Measurements from ENCODE around the gene SLC38A8.

The SLC38A8 gene

GRCh38 chr16:84029297-84030047 is 13.1 kb downstream of the SLC38A8 start:
- no peak for DNase-seq

GRCh38 chr16:84027625-84028024 is 15.0 kb downstream of the SLC38A8 start:
- DNase-seq: no peak

- DNase-seq: no peak
Measured at GRCh38 chr16:84026606-84027005, 16.0 kb downstream of the SLC38A8 start.

- peak; percentile 30 for DNase-seq
Measured at GRCh38 chr16:84024854-84025253, 17.7 kb downstream of the SLC38A8 start.

GRCh38 chr16:84022644-84023043 is 20.0 kb downstream of the SLC38A8 start:
- no peak for DNase-seq

GRCh38 chr16:84021488-84021887 is 21.1 kb downstream of the SLC38A8 start:
- no peak for DNase-seq

- no peak for DNase-seq
Measured at GRCh38 chr16:84020353-84020752, 22.2 kb downstream of the SLC38A8 start.

- DNase-seq: no peak
Measured at GRCh38 chr16:84018710-84019109, 23.9 kb downstream of the SLC38A8 start.

GRCh38 chr16:84016477-84016876 is 26.1 kb downstream of the SLC38A8 start:
- no peak for DNase-seq

- DNase-seq: no peak
Measured at GRCh38 chr16:84015399-84015798, 27.2 kb downstream of the SLC38A8 start.

GRCh38 chr16:84014570-84015327 is 27.8 kb downstream of the SLC38A8 start:
- DNase-seq: no peak

GRCh38 chr16:84013787-84014569 is 28.6 kb downstream of the SLC38A8 start:
- DNase-seq: peak; percentile 37

- no peak for DNase-seq
Measured at GRCh38 chr16:84009282-84009681, 33.3 kb downstream of the SLC38A8 start.

GRCh38 chr16:84007965-84008364 is 34.6 kb downstream of the SLC38A8 start:
- no peak for DNase-seq

- DNase-seq: no peak
Measured at GRCh38 chr16:84007520-84007919, 35.1 kb downstream of the SLC38A8 start.

- DNase-seq: no peak
Measured at GRCh38 chr16:84005391-84005790, 37.2 kb downstream of the SLC38A8 start.

- no peak for DNase-seq
Measured at GRCh38 chr16:84004442-84004841, 38.2 kb downstream of the SLC38A8 start.

GRCh38 chr16:84003038-84003437 is 39.6 kb downstream of the SLC38A8 start:
- DNase-seq: no peak

GRCh38 chr16:84001726-84002125 is 40.9 kb downstream of the SLC38A8 start:
- no peak for DNase-seq

GRCh38 chr16:84000989-84001642 is 41.5 kb downstream of the SLC38A8 start:
- DNase-seq: no peak

- no peak for DNase-seq
Measured at GRCh38 chr16:83998091-83998490, 44.5 kb downstream of the SLC38A8 start.

GRCh38 chr16:83996481-83997252 is 45.9 kb downstream of the SLC38A8 start:
- no peak for DNase-seq
